CD4-positive, alpha-beta T cell treated with Interleukin-21 for 1 hour (primary cell): ENCODE results near the gene SUGCT.
"Not testable (repeated sequence)": the region's sequence is repeated elsewhere in the genome, so short reads cannot be mapped to it uniquely, and the experiment has no call there.

Experiments
- DNase-seq: peaks from one replicate; pipeline ENCODE4 v3.0.0-alpha.2; 2020

The SUGCT gene

DNA sequence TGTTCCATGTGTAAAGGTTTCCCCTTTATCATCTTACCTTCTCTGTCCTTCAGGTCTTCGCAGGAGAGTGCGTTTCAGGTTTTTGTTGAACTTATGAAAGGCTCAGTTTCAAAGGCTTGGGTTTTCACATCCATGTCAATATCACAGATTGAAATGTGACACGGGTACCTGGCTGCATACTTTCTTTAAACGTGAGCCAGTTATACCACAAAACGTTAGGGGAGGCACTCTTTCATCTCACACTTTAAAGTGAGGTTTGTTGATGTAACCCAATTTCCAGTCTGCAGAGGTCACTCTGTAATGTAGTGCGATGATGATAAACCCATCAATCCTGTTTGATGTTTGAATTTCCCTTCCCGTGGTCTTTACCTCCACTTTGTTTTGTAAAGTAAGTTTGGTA, 506.9 kb downstream of the SUGCT start:
- no peak for DNase-seq

DNA sequence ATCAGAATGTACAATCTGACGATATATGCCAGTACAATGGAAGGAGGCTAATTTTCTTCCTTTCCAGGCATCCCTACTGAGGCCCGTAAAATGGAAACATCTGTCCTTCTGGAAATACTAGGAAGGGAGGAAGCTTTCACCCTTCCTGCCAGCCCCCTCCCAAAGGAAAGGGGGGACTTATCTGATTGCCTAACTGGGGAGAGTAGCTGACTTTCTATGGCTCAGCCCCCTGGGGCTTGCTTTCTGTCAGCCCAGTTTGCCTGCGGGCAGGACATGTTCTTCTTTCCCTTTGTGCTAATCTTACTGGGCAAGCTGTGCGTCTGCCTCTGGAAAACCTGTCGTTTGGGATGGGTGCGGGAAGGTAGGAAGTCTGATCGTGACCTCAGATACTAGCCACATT, 508.9 kb downstream of the SUGCT start:
- no peak for DNase-seq

DNA sequence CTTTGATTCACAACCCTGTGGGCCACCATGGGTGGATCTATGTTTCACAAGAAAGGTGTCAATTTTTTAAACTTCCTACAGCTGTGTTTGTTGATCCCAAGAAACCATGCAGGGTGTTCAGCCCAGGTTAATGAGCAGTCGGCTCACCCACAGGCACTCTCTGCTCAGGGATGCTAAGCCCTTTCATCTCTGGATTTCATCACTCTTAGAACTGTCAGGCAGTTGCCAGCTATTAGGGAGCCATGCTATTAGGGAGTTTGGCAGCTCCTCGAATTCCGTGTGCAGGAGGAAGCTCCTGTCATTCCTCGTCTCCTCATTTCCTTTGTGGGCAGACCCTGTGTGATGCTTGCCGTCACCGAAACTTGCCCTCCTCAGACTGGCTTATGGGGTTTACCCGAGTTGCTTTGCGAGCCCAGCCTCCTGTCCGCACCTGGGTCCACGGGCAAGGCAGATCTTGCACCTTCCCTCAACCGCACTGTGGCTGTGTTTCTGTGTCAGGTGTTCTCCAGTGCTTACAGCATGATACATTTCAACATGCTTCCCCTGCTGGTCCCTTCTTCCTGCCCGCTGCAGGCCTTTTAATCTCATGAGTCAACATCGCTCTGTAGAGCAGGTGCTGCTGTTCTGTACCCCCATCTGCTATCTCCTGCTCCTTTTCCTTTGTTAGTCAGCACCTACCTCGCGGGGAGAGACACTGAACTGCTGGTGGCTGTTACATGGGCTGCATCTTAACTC, 509.8 kb downstream of the SUGCT start:
- no peak for DNase-seq

DNA sequence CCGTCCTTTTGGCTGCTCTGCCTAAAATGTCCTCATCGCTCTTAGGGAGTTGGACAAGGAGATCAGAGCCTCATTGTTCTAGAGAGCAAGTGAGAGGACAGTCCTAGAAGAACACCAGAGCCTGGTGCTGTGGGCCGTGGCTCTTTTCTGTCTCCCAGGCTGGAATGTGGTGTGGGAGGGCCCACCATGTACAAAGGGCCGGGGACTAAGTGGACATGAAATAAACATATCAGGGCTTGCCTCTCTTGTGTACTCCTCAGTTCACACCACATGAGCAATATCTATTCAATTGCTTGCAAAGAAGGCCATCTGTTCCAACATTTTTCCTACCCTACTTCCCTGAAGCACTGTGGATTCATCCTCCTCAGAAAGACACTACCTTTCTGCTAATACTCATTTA, 510.4 kb downstream of the SUGCT start:
- DNase-seq: no peak

DNA sequence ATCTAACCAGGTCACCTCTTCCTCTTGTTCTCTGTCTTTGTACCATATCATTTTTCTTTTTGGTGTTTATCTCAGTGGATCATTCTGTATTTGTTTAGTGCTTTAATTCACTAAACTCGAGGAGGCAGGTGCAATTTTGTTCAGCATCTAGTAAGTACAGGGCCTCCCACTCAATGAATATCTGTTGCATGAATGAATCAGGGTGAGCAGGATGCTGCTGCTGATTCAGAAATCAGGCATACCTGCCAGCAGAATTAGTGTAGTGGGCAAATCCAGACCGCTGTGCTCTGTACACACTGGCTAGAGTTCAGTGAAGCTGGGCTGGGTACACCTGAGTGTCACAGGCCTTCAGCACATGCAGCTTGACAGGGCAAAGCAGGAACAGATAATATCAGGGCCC, 511.9 kb downstream of the SUGCT start:
- no peak for DNase-seq

DNA sequence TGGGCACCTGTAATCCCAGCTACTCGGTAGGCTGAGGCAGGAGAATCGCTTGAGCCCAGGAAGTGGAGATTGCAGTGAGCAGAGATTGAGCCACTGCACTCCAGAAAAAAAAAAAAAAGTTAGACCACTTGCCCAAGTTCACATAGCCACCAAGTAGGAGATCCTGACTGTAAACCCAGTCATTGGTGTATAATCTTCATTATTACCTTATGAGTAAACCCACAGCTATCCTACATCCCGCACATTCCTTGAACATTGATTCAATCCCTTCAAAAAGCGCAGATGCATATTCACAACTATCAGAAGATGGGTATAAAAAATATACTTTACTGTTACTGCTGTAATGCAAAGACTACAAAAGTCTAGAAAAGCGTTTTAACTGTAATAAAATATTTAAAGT, 512.9 kb downstream of the SUGCT start:
- no peak for DNase-seq

DNA sequence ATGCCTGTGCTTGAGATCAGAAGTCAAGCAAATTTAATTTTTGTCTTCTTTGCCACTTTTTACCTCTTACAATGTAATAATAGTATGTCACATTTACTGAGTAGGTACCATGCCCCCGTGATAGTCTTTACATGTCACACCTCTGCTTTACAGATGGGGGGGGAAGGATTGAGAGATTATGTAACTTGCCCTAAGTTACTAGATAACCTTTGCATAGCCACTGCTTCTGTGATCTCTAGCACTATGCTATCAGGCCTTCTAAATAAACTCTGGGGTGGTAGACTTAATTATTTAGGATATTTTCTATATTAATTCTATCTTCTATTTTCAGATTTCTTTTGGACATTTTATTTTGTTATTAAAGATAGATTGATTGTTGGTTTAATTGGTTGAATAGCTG, 514.4 kb downstream of the SUGCT start:
- DNase-seq: no peak

DNA sequence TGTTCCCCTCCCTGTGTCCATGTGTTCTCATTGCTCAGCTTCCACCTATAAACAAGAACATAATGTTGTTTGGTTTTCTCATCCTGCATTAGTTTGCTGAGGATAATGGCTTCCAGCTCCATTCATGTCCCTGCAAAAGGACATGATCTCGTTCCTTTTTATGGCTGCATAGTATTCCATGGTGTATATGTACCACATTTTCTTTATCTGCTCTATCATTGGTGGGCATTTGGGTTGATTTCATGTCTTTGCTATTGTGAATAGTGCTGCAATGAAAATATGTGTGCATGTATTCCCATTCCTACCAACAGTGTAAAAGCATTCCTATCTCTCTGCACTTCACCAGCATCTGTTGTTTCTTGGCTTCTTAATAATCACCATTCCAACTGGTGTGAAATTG, 516.1 kb downstream of the SUGCT start:
- not testable (repeated sequence) for DNase-seq

DNA sequence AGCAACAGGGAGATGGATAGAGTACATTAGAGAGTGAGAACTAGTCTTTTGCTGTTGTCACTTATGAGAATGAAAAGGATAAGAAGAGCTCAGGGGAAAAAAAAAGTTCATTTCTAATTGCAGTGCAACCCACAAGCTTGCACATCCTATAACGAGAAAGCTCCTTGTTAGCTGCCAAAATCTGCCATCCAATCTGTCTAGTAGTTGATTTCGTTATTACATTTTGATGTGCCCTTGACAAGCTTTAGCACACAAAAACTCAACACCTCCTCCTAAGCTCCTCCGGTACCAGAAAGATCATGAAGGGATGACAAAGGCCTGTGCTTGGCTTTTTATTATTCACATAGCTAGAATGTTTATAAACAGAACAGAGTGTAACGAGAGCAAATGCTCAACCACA, 519.4 kb downstream of the SUGCT start:
- DNase-seq: no peak

DNA sequence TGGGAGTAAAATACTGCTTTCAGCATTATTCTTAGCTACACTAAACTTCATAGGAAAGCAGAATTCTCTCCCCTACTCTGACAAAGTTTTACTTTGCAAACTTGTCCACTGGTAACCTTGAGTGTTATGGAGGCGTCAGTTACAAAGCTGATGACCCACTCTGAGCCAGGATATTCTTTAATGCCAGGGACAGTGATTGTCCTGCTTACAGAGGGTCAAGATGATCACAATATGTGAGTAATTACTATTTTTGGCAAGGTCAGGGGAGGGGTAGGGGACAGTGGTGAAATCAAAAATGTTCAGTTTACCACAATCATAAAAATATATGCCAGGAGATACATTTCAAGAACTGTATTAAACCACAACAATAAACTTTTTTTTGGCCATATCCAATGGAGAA, 520.6 kb downstream of the SUGCT start:
- no peak for DNase-seq

DNA sequence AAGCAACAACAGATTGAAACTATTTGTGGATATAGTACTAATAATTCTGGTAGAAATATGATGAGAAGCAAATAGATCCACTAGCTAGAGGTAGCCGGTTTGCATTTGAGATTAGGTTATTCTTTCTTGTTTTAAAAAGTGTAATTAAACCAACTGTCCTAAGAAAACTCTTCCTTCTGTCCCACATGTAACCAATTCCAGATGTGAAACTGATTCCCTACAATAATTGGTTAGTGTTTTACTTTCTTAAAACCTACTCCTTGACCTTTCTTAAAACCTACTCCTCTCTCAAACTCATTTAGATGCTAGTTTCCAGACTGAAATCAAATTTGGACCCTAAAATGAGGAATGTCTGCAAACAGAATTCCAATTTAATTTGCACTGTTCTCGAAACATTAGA, 521.5 kb downstream of the SUGCT start:
- no peak for DNase-seq

DNA sequence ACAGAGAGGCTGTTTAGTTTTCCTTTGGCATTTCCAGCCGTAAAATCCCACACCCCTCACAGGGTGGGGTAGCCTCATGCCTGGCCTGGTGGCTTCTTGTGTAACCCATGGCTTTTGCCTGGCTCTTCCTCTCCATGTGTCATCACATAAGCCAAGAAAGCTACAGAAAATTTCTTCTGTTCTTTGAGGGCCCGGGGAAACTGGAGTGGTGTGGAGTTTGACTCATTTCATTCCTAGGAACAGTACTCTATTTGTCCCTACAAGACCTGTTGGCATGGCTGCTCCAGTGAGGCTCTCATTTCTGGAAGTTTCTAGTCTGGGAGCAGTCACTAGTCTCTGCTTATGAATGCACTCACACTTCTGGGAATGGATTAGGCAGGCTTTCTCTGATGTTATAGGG, 523.9 kb downstream of the SUGCT start:
- DNase-seq: no peak

DNA sequence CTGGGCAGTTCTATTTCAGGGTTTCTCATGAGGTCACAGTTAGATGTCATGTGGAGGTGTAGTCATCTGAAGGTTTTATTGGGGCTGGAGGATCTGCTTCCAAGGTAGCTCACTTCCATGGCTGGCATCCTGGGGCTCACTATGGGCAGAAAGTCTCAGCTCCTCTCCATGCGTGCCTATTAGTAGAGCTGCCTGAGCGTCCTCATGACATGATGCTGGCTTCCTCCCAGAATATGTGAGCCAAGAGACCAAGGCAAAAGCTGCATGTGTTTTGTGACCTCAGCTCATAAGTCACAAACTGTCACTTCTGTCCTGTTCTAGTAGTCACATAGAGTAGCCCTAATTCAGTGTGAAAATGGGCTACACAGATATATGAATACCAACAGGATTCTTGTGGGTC, 524.4 kb downstream of the SUGCT start:
- no peak for DNase-seq

DNA sequence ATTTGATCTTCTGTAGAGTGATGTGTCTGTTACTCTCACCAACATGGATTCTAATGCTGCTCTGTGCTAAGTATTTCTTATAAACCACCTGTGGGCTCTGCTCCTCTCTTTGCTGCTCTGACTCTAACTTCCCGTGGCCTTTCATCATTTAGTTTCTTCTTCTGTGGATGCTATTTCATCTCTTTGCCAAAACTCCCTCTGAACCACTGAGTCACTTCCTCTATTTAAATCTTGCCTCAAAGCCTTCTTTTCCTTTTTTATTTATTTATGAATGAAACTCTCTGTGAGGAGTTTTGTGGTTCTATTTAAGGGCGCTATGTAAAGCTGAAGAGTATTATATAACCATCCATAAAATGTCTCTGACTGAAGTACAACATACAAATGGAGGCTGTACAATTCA, 538.5 kb downstream of the SUGCT start:
- no peak for DNase-seq

DNA sequence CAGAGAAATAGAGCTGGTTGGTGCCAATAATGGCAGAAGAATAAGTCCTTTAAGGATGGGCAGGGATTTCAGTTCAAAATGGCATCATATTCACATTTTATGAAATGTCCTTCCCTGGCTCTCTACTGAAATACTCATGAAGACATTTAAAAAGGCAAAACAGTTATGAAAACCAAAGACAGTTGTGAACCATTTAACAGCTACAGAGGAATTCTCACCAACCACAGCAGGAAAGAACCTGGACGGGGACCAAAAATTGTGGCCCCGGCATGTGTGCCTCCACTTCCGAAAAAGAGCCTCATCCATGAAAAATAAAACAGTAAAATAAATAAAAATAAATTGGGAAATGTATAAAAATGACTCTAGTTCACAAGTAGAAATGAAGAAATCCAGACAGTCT, 539.5 kb downstream of the SUGCT start:
- DNase-seq: no peak

DNA sequence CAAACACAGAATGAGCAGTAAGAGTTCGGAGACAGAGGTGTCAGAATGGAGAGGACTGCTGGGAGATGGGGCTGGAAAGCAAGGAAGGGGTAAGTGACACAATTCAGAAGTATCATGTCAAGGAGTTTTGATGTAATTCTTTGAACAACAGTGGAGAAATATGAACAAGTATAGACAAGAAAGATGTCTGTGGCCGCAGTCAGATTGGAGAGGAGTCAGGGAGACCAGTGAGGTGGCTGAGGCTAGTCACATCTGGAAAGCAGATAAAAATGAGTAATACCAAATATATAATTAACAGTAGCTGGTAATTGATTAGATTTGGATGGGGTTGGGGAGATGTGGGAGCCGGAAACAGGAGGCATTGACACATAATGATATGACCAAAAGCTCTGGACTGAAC, 540.9 kb downstream of the SUGCT start:
- DNase-seq: no peak

DNA sequence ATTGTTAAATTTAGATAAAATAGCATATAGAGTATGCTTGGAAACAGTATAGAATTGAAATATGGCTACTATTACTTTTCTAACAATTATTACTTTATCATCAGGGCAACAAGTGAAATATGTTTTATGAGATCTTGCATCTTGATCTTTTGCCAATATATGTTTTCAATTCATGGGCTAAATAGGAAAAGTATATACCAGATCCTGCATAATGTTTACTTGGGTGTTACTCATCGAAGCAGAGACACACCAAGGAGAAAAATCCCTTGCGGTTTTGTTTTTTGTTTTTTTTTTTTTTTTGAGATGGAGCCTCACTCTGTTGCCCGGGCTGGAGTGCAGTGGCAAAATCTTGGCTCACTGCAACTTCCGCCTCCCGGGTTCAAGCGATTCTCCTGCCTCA, 541.4 kb downstream of the SUGCT start:
- no peak for DNase-seq

DNA sequence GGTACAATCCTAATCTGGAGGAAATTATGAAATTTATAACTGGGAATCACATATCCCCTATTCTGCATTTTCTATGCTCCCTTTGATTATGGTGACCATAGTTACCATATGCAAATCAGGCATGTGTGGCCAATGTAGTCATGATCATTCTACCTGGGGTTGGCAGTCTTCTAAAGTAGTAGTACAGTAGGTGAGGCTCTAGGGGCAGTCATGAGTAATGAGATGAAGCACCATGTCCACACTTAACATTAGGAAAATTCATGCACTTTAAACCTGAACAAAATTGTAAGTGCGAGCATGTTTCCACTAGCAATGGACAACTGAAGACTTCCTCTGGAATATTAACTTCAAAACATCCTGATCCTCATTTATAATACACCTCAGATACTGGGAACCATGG, 545.9 kb downstream of the SUGCT start:
- no peak for DNase-seq

DNA sequence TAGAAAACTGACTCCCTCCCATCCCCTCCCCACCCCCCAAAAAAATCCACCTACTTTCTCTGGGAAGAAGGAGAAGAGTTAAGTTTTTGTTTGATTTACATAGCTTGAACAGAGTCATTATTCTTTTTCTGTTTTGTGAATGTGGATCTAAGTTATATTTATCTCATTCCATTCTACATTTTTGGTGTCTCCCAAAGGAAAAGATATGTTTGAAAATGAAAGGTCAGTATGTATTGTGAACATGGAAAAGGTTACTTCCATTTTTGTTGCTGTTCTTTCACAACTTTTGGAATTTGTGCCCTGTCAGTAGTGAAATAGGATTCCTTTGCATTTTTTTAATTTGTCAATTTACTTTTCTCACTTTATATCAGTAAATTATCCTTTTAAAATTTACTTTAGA, 547.9 kb downstream of the SUGCT start:
- no peak for DNase-seq

DNA sequence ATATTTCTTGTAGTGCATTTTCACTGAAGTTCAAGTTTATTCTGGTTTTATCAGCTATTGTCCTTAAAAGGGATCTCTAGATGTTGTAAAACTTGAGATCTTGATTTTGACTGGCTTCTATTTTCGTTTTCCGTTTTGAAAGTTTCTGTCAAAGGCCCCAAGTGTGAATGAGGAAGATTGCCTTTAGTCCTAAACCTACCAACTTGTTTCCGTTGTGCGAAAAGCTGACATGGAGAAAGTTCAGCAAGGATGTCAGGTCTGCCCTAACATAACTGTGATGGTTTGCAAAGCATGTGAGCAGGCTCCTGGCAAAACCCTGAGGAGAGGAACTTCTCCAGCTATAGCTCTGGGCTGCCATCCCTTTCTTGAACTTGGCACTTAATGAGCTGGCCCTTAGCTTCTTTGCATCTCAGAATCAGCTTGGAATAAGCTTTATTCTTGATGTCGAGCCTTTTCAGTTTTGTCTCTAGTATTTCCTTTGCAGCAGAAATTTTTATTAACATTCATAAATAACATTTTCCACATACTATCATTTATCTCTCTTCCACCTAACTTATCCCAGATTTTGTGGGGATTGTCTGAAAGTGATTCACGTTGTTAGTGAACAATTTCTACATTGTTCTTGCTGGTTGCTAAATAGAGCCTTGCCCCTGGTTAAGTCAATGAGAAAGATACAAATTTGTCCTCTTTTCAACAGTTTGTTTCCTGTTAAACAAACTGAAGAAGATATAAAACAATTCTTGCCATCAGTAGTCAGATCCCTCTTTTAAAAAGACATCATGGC, 559.4 kb downstream of the SUGCT start:
- DNase-seq: no peak

DNA sequence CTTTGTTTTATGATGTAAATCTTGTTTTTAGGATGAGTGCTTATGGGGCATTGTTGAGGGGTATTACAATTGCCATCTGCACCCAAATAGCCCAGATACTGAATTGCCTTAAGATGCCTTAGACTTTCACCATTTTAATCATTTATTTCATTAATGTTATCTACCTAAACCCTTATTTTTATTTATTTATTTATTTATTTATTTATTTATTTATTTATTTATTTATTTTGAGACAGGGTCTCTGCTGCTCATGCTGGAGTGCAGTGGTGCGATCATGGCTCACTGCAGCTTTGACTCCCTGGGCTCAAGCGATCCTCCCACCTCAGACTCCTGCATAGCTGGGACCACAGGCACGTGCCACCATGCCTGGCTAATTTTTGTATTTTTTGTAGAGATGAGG, 560.2 kb downstream of the SUGCT start:
- DNase-seq: no peak

DNA sequence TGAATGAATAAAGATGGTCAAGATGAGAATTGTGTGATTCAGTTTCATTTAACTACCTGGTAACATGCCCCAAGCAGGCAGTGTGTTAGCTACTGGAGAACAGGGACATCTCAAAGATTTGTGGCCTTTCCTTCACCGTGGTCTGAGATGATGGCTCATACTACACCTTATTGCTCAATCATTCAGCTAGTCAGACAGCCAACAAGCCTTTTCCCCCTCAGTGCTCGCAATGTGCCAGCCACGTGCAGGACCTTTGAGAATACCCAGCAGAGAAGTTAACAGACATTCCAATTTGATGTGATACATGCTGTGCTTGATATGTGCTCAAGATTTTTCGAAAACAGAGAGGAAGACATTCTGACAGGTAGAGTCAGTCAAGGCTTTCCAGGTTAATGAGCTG, 562.8 kb downstream of the SUGCT start:
- DNase-seq: no peak

DNA sequence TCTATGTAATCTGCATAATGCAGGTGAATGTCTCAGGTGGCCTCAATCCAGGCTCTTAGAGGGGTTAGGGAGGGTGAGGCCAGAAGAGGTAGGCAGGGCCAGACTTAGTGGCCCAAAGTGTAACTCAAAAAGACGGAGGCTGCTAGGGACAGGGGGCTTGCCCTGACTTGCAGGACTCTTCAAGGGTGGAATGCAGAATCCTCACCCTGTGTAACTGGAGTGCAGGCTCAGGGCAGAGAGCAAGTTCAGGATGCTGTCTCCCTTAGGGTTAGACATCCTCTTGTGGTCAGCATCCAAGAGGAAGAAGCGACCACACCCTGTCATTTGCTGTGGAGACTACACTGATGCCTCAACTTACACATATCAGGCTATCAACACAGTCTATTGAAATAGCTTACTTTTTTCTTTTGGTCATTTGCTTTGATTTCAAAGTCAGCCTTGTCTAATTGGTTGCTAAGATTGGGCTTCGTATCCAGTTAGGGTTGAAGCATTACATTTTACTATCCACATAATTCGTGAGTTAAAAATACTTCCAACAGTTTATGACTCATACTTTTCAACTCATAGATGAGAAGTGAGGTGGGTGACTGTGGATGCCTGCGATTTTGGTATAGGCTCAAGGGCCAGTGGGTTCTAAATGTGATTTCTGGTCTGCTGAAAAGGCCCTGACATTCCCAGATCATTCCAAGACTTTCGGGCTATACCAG, 563.6 kb downstream of the SUGCT start:
- DNase-seq: no peak

DNA sequence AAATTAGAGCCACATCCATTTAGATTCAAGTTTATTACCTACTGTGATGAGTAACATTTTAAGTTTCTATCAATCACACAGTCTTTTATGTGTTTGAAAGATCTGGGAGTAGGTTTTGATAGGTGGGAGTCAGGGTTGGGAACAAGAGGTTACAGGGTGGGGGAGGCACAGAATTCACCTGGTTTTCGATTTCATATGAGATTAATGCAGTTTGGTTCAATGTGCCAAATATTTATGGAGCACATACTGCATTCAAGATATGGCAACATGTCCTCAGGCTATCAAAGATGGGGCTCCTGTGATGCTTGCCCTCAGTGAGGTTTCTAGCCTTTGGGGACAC, 564.1 kb downstream of the SUGCT start:
- no peak for DNase-seq
